GM12875 (cell line): ENCODE results near the gene ZCCHC24.

Experiments
- H3K4me3 ChIP-seq: one replicate; pipeline ENCODE4 v1.5.1; 2011; ENCODE audit warnings: low read depth, low read length, control low read depth
- CTCF ChIP-seq: IDR thresholded peaks from 2 replicates; pipeline ENCODE4 v1.5.1; 2011; ENCODE audit warnings: low read depth, mild to moderate bottlenecking, control low read depth, inconsistent platforms, low read length, moderate library complexity, borderline replicate concordance; ENCODE audit not compliant: insufficient read depth

The ZCCHC24 gene

GRCh38 chr10:79479283-79479909 is 34.0 kb upstream of the ZCCHC24 start:
- no peak for TF ChIP-seq CTCF
- no peak overlapping the region for H3K4me3 ChIP-seq

- H3K4me3 ChIP-seq = no peak overlapping the region
- no peak for TF ChIP-seq CTCF
Measured at GRCh38 chr10:79477456-79477855, 32.0 kb upstream of the ZCCHC24 start.

- no peak for TF ChIP-seq CTCF
- H3K4me3 ChIP-seq = no peak overlapping the region
Measured at GRCh38 chr10:79476645-79477044, 31.2 kb upstream of the ZCCHC24 start.

- TF ChIP-seq CTCF = no peak
- H3K4me3 ChIP-seq = no peak overlapping the region
Measured at GRCh38 chr10:79475877-79476276, 30.5 kb upstream of the ZCCHC24 start.

- TF ChIP-seq CTCF = no peak
- H3K4me3 ChIP-seq = no peak overlapping the region
Measured at GRCh38 chr10:79475119-79475653, 29.8 kb upstream of the ZCCHC24 start.

GRCh38 chr10:79473496-79474095 is 28.2 kb upstream of the ZCCHC24 start:
- no peak overlapping the region for H3K4me3 ChIP-seq
- TF ChIP-seq CTCF = no peak

GRCh38 chr10:79472951-79473350 is 27.5 kb upstream of the ZCCHC24 start:
- TF ChIP-seq CTCF = no peak
- H3K4me3 ChIP-seq = no peak overlapping the region
